Esophagus squamous epithelium (tissue), 5 donors: ENCODE measurements around the gene HCAR2. TPM values are rescaled to one million over a fixed set of nuclear protein-coding genes. Genes with fewer than 3 reads are reported as not detected.

Experiments
- DNase-seq: peaks from one replicate; lab custom pipeline; 2025; lab: John Stamatoyannopoulos, UW
- H3K27ac ChIP-seq, 4 donors: fragments of 200-600 bp; sonication (generic); one replicate each; pipeline ENCODE4 v1.5.1; 2016 to 2019; ENCODE audit warnings: mild to moderate bottlenecking in 1 of 4
- H3K27me3 ChIP-seq, 4 donors: fragments of 200-600 bp; sonication (generic); 1 replicate in 3 of 4; 2 replicates in 1 of 4; pipeline versions ENCODE4 v1.5.1 to v1.6.0; 2017 to 2021; ENCODE audit warnings: antibody characterized with exemption in 1 of 4
- H3K36me3 ChIP-seq, 3 donors: fragments of 200-600 bp; sonication (generic); one replicate each; pipeline ENCODE4 v1.5.1; 2016 to 2019
- H3K4me1 ChIP-seq, 3 donors: fragments of 200-600 bp; sonication (generic); one replicate each; pipeline ENCODE4 v1.5.1; 2017 to 2019
- H3K4me3 ChIP-seq, 4 donors: fragments of 200-600 bp; sonication (generic); 1 replicate in 3 of 4; 2 replicates in 1 of 4; pipeline ENCODE4 v1.5.1; 2016 to 2019; ENCODE audit warnings: mild to moderate bottlenecking in 2 of 4, moderate library complexity in 1 of 4
- H3K9me3 ChIP-seq, 3 donors: fragments of 200-600 bp; sonication (generic); one replicate each; pipeline ENCODE4 v1.5.1; 2016 to 2019
- POLR2A ChIP-seq, 4 donors: fragments of 450-650 bp; IDR thresholded peaks; one replicate each; pipeline ENCODE4 v1.6.1; 2017; ENCODE audit warnings: antibody characterized with exemption in 4 of 4, mild to moderate bottlenecking in 4 of 4, moderate library complexity in 3 of 4
- WGBS, 2 donors: methylation state at CpG; one replicate each; pipeline ENCODE4 v1.1.5; 2018; 5-methylcytosine and 5-hydroxymethylcytosine counted together
- intact Hi-C: fragments of 100-400 bp; cut with DNase I; formaldehyde crosslinking; loops from one replicate; pipeline ENCODE4 v1.15.0; 2022
- small RNA-seq, 4 donors: library from RNA; depleted of rRNA; stranded (forward); fragments of <200 nt; gene quantifications; one replicate each; pipeline ENCODE3, GENCODE V24; 2016
- total RNA-seq, 4 donors: library from RNA; depleted of rRNA; stranded (reverse); fragments of >200 nt; gene quantifications; one replicate each; pipeline ENCODE4 v1.1.0, GENCODE V29; 2016
- TF ChIP-seq, protein P1 (sequence below), 6 experiments: fragments of 450-650 bp in 4 of 6; fragments of 200-600 bp in 2 of 6; sonication (generic) in 2 of 6; IDR thresholded peaks; one replicate each; pipeline ENCODE4 v1.5.1; 2016 to 2019; ENCODE audit warnings: antibody characterized with exemption in 6 of 6, mild to moderate bottlenecking in 4 of 6, moderate library complexity in 4 of 6
- donor health status: DM: yes; HTN: yes; CAD: no.

HCAR2 gene
- total RNA-seq, 4 donors from 2014 or later, result 12.0 to 24.1 (median 17.7) TPM

- no peaks in the 10 kb centered on the region for H3K27me3 ChIP-seq
- H3K36me3 ChIP-seq, result no peaks in the 10 kb centered on the region
- 36 to 37% methylated on average over 10 to 11 of the region's 11 CpGs for WGBS, 2 donors
- intact Hi-C loops, result no loop called here
- DNase-seq, result no peak
- peak overlapping the region in 3 of 4 donors; percentile 59 to 82 (median 79) for H3K27ac ChIP-seq
- no peaks in the 10 kb centered on the region for H3K9me3 ChIP-seq
- H3K4me1 ChIP-seq, result peaks cover 6 to 44% (median 10%) of the 10 kb centered on the region in 3 donors
- TF ChIP-seq, protein P1, sequence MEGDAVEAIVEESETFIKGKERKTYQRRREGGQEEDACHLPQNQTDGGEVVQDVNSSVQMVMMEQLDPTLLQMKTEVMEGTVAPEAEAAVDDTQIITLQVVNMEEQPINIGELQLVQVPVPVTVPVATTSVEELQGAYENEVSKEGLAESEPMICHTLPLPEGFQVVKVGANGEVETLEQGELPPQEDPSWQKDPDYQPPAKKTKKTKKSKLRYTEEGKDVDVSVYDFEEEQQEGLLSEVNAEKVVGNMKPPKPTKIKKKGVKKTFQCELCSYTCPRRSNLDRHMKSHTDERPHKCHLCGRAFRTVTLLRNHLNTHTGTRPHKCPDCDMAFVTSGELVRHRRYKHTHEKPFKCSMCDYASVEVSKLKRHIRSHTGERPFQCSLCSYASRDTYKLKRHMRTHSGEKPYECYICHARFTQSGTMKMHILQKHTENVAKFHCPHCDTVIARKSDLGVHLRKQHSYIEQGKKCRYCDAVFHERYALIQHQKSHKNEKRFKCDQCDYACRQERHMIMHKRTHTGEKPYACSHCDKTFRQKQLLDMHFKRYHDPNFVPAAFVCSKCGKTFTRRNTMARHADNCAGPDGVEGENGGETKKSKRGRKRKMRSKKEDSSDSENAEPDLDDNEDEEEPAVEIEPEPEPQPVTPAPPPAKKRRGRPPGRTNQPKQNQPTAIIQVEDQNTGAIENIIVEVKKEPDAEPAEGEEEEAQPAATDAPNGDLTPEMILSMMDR (IDR thresholded peaks at IDR 0.05), result no peak
- no peak for TF ChIP-seq POLR2A (IDR thresholded peaks at IDR 0.05)
- H3K4me3 ChIP-seq, result no peak overlapping the region
Observed at GRCh38 chr12:122651520-122652224, 51.5 kb downstream of the HCAR2 start.

Small RNA genes within 50 kb of the gene (small RNA-seq; reads per million reads assigned to genes)
- gene AC026333.2, result 0 reads per million in 4 donors

Other genes with a start within 250 kb of the HCAR2 start
- 10 to 100 TPM; 15.6 to 27.7 (median 20.0) TPM for gene ZCCHC8, start 202.4 kb downstream of the HCAR2 start, total RNA-seq
- 10 to 100 TPM; 40.9 to 78.6 (median 63.8) TPM for gene RSRC2, start 176.4 kb downstream of the HCAR2 start, total RNA-seq
- 10 to 100 TPM in 3 of 4 donors, 1 to 10 TPM in 1; 9.0 to 33.7 (median 14.4) TPM for gene KNTC1, start 176.1 kb downstream of the HCAR2 start, total RNA-seq
- 10 to 100 TPM in 2 of 4 donors, 1 to 10 TPM in 2; 4.7 to 18.8 (median 10.5) TPM for gene HCAR3, start 13.5 kb upstream of the HCAR2 start, total RNA-seq
- under 1 TPM in 1 of 4 donors, not detected in 3; 0.23 TPM for gene HCAR1, start 27.5 kb upstream of the HCAR2 start, total RNA-seq
- gene DENR, start 49.5 kb upstream of the HCAR2 start, total RNA-seq, result 10 to 100 TPM; 23.3 to 40.1 (median 32.3) TPM
- under 1 TPM in 2 of 4 donors, not detected in 2; 0.13 to 0.76 TPM for gene CCDC62, start 71.2 kb upstream of the HCAR2 start, total RNA-seq
- 10 to 100 TPM; 27.3 to 46.3 (median 44.8) TPM for gene HIP1R, start 132.1 kb upstream of the HCAR2 start, total RNA-seq
- gene VPS37B, start 192.8 kb upstream of the HCAR2 start, total RNA-seq, result 10 to 100 TPM; 41.1 to 85.7 (median 69.5) TPM